LNCaP clone FGC (cell line): ENCODE data around the gene RASA3.

Source experiments
- DNase-seq: peaks from one replicate; pipeline ENCODE4 v3.0.0-alpha.2; 2011; ENCODE audit warnings: low read depth
- H3K4me3 ChIP-seq: 2 replicates; pipeline ENCODE4 v1.5.1; 2011; ENCODE audit warnings: mild to moderate bottlenecking, low read depth, low read length, control low read depth
- TF ChIP-seq, protein P1 (sequence below): IDR thresholded peaks from 2 replicates; pipeline ENCODE4 v1.5.1; 2012; ENCODE audit warnings: mild to moderate bottlenecking; ENCODE audit not compliant: control insufficient read depth, insufficient read depth; ENCODE audit errors: extremely low read depth

The RASA3 gene

DNA sequence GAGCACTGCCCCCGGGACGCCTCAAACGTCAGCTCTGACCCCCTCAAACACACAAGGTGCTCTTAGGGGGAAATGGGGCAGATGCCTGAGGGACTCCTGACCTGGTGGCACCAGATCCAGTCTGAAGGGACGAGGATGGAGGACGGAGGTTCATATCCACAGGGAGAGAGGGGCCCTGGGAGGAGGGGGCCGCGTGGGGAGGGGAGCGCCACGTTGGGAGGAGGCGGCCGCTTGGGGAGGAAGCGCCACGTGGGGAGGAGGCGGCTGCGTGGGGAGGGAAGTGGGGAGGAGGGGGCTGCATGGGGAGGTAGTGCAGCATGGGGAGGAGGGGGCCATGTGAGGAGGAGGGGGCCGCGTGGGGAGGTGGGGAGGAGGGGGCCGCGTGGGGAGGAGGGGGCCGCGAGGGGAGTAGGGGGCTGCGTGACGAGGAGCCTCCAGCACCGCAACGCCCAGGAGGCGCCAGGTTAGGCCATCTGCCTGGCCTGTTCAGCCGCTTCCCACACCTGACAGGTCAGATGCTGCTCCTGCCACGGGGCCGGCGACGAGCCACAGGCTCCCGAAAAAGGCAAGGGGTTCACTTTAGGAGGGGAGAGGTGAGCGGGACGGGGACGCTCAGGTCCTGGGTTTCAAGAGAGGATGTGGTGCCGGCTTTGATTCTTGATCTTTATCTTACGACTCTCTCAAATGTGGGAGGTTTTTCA is 121.9 kb downstream of the RASA3 start:
- DNase-seq, result no peak
- H3K4me3 ChIP-seq, result no peak overlapping the region
- TF ChIP-seq, protein P1, sequence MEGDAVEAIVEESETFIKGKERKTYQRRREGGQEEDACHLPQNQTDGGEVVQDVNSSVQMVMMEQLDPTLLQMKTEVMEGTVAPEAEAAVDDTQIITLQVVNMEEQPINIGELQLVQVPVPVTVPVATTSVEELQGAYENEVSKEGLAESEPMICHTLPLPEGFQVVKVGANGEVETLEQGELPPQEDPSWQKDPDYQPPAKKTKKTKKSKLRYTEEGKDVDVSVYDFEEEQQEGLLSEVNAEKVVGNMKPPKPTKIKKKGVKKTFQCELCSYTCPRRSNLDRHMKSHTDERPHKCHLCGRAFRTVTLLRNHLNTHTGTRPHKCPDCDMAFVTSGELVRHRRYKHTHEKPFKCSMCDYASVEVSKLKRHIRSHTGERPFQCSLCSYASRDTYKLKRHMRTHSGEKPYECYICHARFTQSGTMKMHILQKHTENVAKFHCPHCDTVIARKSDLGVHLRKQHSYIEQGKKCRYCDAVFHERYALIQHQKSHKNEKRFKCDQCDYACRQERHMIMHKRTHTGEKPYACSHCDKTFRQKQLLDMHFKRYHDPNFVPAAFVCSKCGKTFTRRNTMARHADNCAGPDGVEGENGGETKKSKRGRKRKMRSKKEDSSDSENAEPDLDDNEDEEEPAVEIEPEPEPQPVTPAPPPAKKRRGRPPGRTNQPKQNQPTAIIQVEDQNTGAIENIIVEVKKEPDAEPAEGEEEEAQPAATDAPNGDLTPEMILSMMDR, result no peak

DNA sequence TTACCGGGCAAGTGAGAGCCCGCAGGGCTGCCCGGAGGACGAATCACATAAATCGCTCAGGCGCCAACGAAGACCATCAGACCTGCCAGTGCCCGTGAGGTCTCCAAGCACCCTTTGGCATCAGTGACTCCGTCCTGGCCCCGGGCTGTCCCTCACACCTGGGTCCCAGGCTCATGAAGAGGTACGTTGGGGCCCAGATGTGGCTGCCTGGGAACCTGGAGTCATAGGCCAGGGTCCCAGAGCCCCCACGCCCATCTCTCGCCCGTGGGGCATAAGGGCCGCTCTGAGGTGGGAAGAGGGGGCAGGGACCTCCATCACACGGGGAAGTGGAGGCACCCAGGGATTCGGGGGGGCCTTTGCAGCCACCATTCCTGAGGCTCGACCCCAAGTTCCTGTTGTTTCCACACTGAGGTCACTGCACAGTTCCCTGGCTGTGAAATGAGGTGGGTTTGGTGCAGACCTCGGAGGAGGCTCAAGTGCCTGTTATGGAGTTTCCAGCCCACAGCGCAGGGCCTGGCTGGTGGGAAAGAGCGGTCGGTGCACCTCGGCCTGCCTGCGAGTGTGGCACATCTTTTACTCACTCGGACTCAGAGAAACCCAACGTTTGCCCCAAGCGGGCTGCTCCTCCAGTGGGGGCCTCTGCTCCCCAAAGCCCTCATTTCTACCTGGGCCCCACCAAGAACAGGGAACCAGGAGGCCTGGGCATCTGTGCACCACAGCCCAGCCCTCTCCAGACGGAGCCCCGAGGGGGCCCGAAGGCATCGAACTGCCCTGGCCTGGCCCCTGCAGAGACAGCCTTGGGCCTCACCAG is 122.6 kb downstream of the RASA3 start:
- DNase-seq, result no peak
- TF ChIP-seq, protein P1, result no peak
- H3K4me3 ChIP-seq, result no peak overlapping the region

DNA sequence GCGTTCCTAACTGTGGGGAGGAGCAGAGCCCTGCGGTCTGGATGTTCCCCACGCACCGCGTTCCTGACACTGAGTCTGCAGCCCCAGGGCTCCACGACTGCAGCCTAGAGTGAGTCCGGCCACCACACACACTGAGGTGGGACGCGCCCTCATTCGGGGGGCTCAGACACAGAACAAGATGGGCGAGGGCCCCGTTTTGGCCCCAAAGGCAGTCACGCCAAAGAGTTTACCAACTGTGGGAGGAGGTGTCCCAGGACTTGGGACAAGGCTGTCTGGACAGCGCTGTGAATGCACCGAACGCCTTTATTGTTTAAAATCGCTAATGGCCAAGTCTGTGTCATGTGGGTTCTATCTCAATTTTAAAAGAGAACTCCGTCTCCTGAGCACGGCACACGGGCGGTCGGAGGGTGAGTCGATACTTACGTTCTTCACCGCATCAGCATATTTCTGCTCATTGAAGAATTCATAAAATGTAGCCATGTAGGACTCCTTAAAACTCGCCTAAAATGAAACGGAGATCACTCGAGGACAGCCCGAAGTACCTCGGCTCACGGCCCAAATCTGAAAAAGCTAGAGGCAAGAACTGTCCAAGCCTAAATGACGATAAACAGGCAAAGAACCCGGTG is 123.3 kb downstream of the RASA3 start:
- DNase-seq, result no peak
- no peak overlapping the region for H3K4me3 ChIP-seq
- TF ChIP-seq, protein P1, result no peak

DNA sequence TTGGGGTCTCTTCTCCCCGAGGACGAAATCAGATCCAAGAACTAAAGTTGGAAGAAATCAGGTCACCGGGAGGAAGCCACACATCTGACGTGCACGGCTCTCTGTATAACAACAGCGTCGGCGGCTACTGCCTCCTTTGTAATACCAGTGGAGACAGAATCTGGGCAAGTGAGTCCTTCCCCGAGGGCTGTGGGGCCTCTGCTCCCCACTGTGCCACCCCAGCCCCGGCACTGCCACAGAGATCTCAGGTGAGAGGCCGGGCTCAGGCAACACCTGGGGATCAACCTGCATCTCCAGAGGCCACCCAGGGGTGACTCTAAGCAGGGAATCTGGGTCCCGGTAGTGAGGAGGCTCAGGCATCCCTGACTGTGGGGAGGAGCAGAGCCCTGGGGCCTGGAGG is 124.9 kb downstream of the RASA3 start:
- no peak for DNase-seq
- TF ChIP-seq, protein P1, result no peak
- H3K4me3 ChIP-seq, result no peak overlapping the region

GRCh38 chr13:114005206-114005724 is 127.2 kb downstream of the RASA3 start:
- H3K4me3 ChIP-seq, result no peak overlapping the region
- TF ChIP-seq, protein P1, result no peak
- DNase-seq, result no peak

DNA sequence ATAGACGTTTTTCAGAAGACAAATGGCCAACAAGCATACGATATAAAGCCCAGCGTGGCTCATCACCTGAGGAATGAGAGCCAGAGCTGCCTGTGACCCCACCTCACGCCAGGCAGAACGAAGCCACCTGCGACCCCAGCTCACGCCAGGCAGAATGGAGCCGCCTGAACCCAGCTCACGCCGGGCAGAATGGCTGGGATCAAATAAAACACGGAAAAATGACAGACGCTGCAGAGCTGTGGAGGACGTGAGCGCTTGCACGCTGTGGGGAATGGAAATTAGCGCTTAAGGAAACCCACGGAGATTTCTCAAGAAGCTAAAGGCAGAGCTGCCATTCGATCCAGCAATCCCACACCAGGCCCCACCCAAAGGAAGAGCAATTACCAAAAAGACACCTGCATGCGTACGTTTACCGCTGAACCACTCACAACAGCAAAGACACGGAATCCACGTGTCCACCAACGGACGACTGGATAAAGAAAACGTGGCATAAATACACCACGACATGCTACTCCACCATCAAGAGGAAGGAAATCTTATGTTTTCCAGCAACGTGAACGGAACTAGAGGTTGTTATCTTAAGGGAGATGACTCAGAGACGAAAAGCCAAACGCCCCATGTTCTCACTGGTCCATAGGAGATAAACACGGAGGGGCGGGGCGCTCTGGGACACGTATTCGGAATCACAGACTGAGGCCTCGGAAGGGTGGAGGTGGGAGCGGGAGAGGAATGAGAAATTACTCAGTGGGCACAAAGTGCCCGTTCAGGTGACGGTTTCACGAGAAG is 127.8 kb downstream of the RASA3 start:
- no peak overlapping the region for H3K4me3 ChIP-seq
- DNase-seq, result no peak
- TF ChIP-seq, protein P1, result no peak
